Endothelial cell of umbilical vein (primary cell): ENCODE results near the gene TBCD. TPM values are rescaled to one million over a fixed set of nuclear protein-coding genes. Genes with fewer than 3 reads are reported as not detected.

Experiments used
- BruUV-seq: library from RNA; stranded (reverse); fragments of 400-500 nt; replicated peaks from 2 replicates; lab custom pipeline; 2021; lab: Mats Ljungman, UMichigan
- CTCF ChIA-PET: fragments of 300-600, 350-600 bp; sonication (Branson Sonifier 250); formaldehyde crosslinking; loops from one replicate; lab custom pipeline; 2021; ENCODE audit warnings: antibody characterized with exemption, inconsistent platforms; lab: Charles Lee
- POLR2A ChIA-PET: fragments of 300-600, 350-600 bp; sonication (Branson Sonifier 250); formaldehyde crosslinking; loops from one replicate; lab custom pipeline; 2021; ENCODE audit warnings: antibody characterized with exemption, inconsistent platforms; lab: Charles Lee
- DNase-seq: peaks from one replicate; pipeline ENCODE4 v3.0.0-alpha.2; 2011; ENCODE audit warnings: low read depth, low spot score
- FAIRE-seq: peaks from 2 replicates; lab custom pipeline; 2011; peaks lifted over from hg19 to GRCh38; lab: Jason Lieb, UNC
- H2AFZ ChIP-seq: 2 replicates; pipeline ENCODE4 v1.6.0; 2012; ENCODE audit warnings: low read depth, low read length, control low read depth, inconsistent platforms
- H3K27ac ChIP-seq: 2 replicates; pipeline ENCODE4 v1.5.1; 2011; ENCODE audit warnings: low read depth, mild to moderate bottlenecking, control low read depth, low read length, moderate library complexity; ENCODE audit not compliant: insufficient read depth
- H3K27me3 ChIP-seq, 2 experiments: 2 replicates each; pipeline versions ENCODE4 v1.6.0 to v1.6.1; 2011; ENCODE audit warnings: low read length in 2 of 2, mixed read lengths in 1 of 2; ENCODE audit not compliant: control insufficient read depth in 2 of 2, insufficient read depth in 2 of 2
- H3K36me3 ChIP-seq, 2 experiments: 2 replicates in 1 of 2; 3 replicates in 1 of 2; pipeline ENCODE4 v1.5.1; 2011; ENCODE audit warnings: low read length in 2 of 2, mild to moderate bottlenecking in 1 of 2, moderate library complexity in 1 of 2; ENCODE audit not compliant: control insufficient read depth in 2 of 2, insufficient read depth in 2 of 2; ENCODE audit errors: extremely low read depth in 1 of 2
- H3K4me1 ChIP-seq: 3 replicates; pipeline ENCODE4 v1.5.1; 2011; ENCODE audit warnings: mild to moderate bottlenecking, low read length; ENCODE audit not compliant: control insufficient read depth, insufficient read depth; ENCODE audit errors: extremely low read depth
- H3K4me2 ChIP-seq: 2 replicates; pipeline ENCODE4 v1.6.1; 2011; ENCODE audit warnings: low read length, control low read depth, mixed read lengths; ENCODE audit not compliant: insufficient read depth
- H3K4me3 ChIP-seq, 3 experiments: fragments of 200-600 bp in 1 of 3; sonication (generic), shearing (Covaris generic) in 1 of 3; replicated peaks in 1 of 3; 2 replicates each; pipeline ENCODE4 v1.5.1; 2011 to 2016; ENCODE audit warnings: control low read depth in 3 of 3, low read length in 3 of 3, mild to moderate bottlenecking in 2 of 3, inconsistent platforms in 1 of 3, low read depth in 1 of 3, moderate library complexity in 1 of 3; ENCODE audit not compliant: insufficient read depth in 1 of 3
- H3K79me2 ChIP-seq: 2 replicates; pipeline ENCODE4 v1.6.0; 2012; ENCODE audit warnings: low read length, inconsistent platforms; ENCODE audit not compliant: control insufficient read depth, insufficient read depth
- H3K9ac ChIP-seq: replicated peaks from 2 replicates; pipeline ENCODE3; 2011; ENCODE audit warnings: low read length, control low read depth; ENCODE audit not compliant: insufficient read depth; ENCODE audit errors: extremely low read depth
- H3K9me1 ChIP-seq: replicated peaks from 3 replicates; pipeline ENCODE4 v1.6.0; 2011; ENCODE audit warnings: mild to moderate bottlenecking, low read length; ENCODE audit not compliant: control insufficient read depth, insufficient read depth; ENCODE audit errors: extremely low read depth
- H3K9me3 ChIP-seq: replicated peaks from 2 replicates; pipeline ENCODE4 v1.5.1; 2012; ENCODE audit warnings: low read length, inconsistent platforms; ENCODE audit not compliant: control insufficient read depth, insufficient read depth
- H4K20me1 ChIP-seq: replicated peaks from 2 replicates; pipeline ENCODE3; 2011; ENCODE audit warnings: mild to moderate bottlenecking, low read length; ENCODE audit not compliant: control insufficient read depth, insufficient read depth; ENCODE audit errors: extremely low read depth
- EZH2 ChIP-seq: IDR thresholded peaks from 2 replicates; pipeline ENCODE4 v1.6.1; 2012; ENCODE audit warnings: borderline replicate concordance, low read depth, mild to moderate bottlenecking, moderate library complexity, low read length, inconsistent platforms; ENCODE audit not compliant: severe bottlenecking
- FOS ChIP-seq: IDR thresholded peaks from 2 replicates; pipeline ENCODE4 v1.6.1; 2011; ENCODE audit warnings: mild to moderate bottlenecking, low read length, moderate library complexity, borderline replicate concordance; ENCODE audit not compliant: insufficient read depth
- GATA2 ChIP-seq: IDR thresholded peaks from 2 replicates; pipeline ENCODE4 v1.7.0; 2011; ENCODE audit warnings: low read depth, mild to moderate bottlenecking, moderate library complexity, mixed read lengths, low read length; ENCODE audit not compliant: insufficient read length, insufficient read depth
- JUN ChIP-seq: IDR thresholded peaks from 2 replicates; pipeline ENCODE4 v1.6.1; 2011; ENCODE audit warnings: borderline replicate concordance, low read depth; ENCODE audit not compliant: insufficient read length, insufficient read depth
- MYC ChIP-seq: IDR thresholded peaks from one replicate; pipeline ENCODE4 v1.6.1; 2011; ENCODE audit warnings: mild to moderate bottlenecking, low read depth, low read length
- POLR2A ChIP-seq: IDR thresholded peaks from 2 replicates; pipeline ENCODE4 v1.6.1; 2012; ENCODE audit warnings: low read depth, mild to moderate bottlenecking, control low read depth, low read length
- POLR2AphosphoS5 ChIP-seq: IDR thresholded peaks from 2 replicates; pipeline ENCODE4 v1.6.1; 2012; ENCODE audit warnings: low read depth, mild to moderate bottlenecking, control low read depth, low read length, moderate library complexity; ENCODE audit not compliant: insufficient read depth
- dilution Hi-C: fragments of 300-500 bp; cut with MboI; formaldehyde crosslinking; loops from one replicate; pipeline ENCODE4 v1.15.0; 2019; ENCODE audit warnings: low sequenced_read_pairs; ENCODE audit not compliant: extremely low pct_ligation_motif_present
- intact Hi-C: fragments of 100-400 bp; cut with micrococcal nuclease; formaldehyde crosslinking; loops from one replicate; pipeline ENCODE4 v1.10.0; 2022
- polyA plus RNA-seq, 4 experiments: library from polyadenylated mRNA; depleted of rRNA in 3 of 4; stranded (reverse) in 3 of 4; unstranded in 1 of 4; fragments of >200 nt; gene quantifications; 2 replicates each; pipeline versions ENCODE4 v1.2.1 to v1.2.3, GENCODE V29; 2011 to 2012; ENCODE audit warnings: missing spikeins in 1 of 4
- total RNA-seq: library from RNA; stranded (reverse); gene quantifications from 2 replicates; pipeline ENCODE4 v1.2.3, GENCODE V29; 2021
- TF ChIP-seq, protein P1 (sequence below): IDR thresholded peaks from 2 replicates; pipeline ENCODE4 v1.6.1; 2011; ENCODE audit not compliant: insufficient read depth, insufficient read length
- TF ChIP-seq, protein P2 (sequence below), 2 donors: IDR thresholded peaks; 1 replicate in 1 of 2; 2 replicates in 1 of 2; pipeline ENCODE4 v1.5.1; 2011; ENCODE audit warnings: low read length in 2 of 2, mild to moderate bottlenecking in 2 of 2, moderate library complexity in 2 of 2, control low read depth in 1 of 2, inconsistent platforms in 1 of 2, low read depth in 1 of 2; ENCODE audit not compliant: insufficient read depth in 1 of 2; ENCODE audit errors: extremely low read depth in 1 of 2

Gene TBCD
- total and polyA plus RNA-seq, 2 donors (not counting 3 experiments of a cell fraction or from before 2014, with no cell fraction given) = 121 to 145 TPM

DNA sequence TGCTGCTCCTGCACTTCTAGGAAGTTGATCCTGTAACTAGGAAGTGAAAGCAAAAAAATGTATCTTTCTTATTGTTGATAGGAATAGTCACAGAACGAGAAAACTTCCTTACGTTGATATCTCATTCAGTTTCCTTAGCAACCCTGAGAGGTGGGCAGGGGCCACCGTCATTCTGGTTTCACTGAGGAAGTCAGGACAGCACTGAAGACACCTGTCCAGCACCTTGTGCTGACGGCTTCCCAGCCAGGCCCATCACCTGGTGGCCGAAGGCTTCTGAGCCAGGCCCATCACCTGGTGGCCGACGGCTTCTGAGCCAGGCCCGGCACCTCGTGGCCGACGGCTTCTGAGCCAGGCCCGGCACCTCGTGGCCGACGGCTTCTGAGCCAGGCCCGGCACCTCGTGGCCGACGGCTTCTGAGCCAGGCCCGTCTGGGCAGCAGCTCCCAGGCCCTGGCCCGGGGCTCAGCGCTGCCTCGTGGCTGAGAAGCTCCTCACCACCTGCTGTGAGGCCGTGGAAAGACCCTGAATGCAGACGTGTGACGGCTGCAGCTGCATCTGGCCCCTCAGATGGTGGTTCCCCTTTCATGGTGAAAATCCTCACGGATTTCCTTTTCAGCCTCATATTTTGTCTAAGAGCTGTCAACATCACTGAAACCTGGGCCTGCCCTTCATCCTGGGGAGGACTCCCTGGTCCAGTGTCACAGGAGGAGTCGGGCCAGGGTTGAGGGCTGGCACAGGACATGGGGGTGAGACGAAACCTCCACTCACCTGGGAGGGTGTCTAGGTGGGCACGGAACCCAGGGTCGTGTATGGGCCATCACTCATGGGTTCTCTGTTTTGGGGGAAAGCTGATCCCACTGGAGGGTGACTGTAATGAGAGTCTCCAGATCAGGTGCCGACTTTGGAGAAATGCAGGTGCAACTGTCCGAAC is 121.0 kb downstream of the TBCD start:
- dilution Hi-C loops (no loop called here), intact Hi-C loops (no loop called here)
- no peaks in the 10 kb centered on the region for H3K9me1 ChIP-seq
- peaks cover 3 to 13% of the 10 kb centered on the region in 2 experiments for H3K36me3 ChIP-seq
- BruUV-seq = no TSS peak
- H4K20me1 ChIP-seq = no peaks in the 10 kb centered on the region
- TF ChIP-seq FOS (no peak), GATA2 (no peak), MYC (no peak), POLR2A (no peak), EZH2 (no peak), POLR2AphosphoS5 (no peak), JUN (no peak)
- TF ChIP-seq, protein P1, sequence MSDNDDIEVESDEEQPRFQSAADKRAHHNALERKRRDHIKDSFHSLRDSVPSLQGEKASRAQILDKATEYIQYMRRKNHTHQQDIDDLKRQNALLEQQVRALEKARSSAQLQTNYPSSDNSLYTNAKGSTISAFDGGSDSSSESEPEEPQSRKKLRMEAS = no peak
- TF ChIP-seq, protein P2, sequence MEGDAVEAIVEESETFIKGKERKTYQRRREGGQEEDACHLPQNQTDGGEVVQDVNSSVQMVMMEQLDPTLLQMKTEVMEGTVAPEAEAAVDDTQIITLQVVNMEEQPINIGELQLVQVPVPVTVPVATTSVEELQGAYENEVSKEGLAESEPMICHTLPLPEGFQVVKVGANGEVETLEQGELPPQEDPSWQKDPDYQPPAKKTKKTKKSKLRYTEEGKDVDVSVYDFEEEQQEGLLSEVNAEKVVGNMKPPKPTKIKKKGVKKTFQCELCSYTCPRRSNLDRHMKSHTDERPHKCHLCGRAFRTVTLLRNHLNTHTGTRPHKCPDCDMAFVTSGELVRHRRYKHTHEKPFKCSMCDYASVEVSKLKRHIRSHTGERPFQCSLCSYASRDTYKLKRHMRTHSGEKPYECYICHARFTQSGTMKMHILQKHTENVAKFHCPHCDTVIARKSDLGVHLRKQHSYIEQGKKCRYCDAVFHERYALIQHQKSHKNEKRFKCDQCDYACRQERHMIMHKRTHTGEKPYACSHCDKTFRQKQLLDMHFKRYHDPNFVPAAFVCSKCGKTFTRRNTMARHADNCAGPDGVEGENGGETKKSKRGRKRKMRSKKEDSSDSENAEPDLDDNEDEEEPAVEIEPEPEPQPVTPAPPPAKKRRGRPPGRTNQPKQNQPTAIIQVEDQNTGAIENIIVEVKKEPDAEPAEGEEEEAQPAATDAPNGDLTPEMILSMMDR (IDR thresholded peaks at IDR 0.05; ENCODE audit: extremely low read depth in 1 of 2, insufficient read depth in 1 of 2, low read depth in 1 of 2, low read length in 2 of 2) = no peak
- no peak overlapping the region for H2AFZ ChIP-seq
- FAIRE-seq (no peak), DNase-seq (no peak)
- ChIA-PET CTCF (interaction anchor here (1.1 to 1.6 kb wide), 3 partner anchors 13 to 24 kb away, joined by 3 to 4 read pairs (median 3); no protein-coding TSS in a partner anchor), POLR2A (no interaction called here)
- H3K27me3 ChIP-seq = no peaks in the 10 kb centered on the region
- peaks cover 16% of the 10 kb centered on the region for H3K79me2 ChIP-seq
- peaks cover 23% of the 10 kb centered on the region for H3K4me1 ChIP-seq
- no peak overlapping the region for H3K9ac ChIP-seq
- no peak overlapping the region for H3K4me3 ChIP-seq
- no peak overlapping the region for H3K4me2 ChIP-seq
- no peaks in the 10 kb centered on the region for H3K9me3 ChIP-seq
- H3K27ac ChIP-seq = no peak overlapping the region
